Lower leg skin (tissue), 4 donors: ENCODE data around the gene PAQR4. TPM values are rescaled to one million over a fixed set of nuclear protein-coding genes. Genes with fewer than 3 reads are reported as not detected.
"Not testable (repeated sequence)": the region's sequence is repeated elsewhere in the genome, so short reads cannot be mapped to it uniquely, and the experiment has no call there.

ENCODE experiments used
- DNase-seq, 2 donors: peaks; one replicate each; pipeline ENCODE4 v3.0.0-alpha.2; 2019; ENCODE audit warnings: low spot score in 2 of 2
- H3K4me3 ChIP-seq: fragments of 200-600 bp; sonication (generic); 2 replicates; pipeline ENCODE4 v1.5.1; 2017; ENCODE audit warnings: mild to moderate bottlenecking, low read depth; ENCODE audit not compliant: poor library complexity, severe bottlenecking
- POLR2A ChIP-seq, 2 donors: fragments of 450-650 bp; IDR thresholded peaks; one replicate each; pipeline ENCODE4 v1.6.1; 2016 to 2017; ENCODE audit warnings: antibody characterized with exemption in 2 of 2, mild to moderate bottlenecking in 1 of 2, moderate library complexity in 1 of 2
- WGBS, 2 donors: methylation state at CpG; one replicate each; pipeline ENCODE4 v1.1.5; 2018; 5-methylcytosine and 5-hydroxymethylcytosine counted together
- intact Hi-C: fragments of 100-400 bp; cut with DNase I; formaldehyde crosslinking; loops from one replicate; pipeline ENCODE4 v1.15.0; 2023; ENCODE audit warnings: low total_unique reads
- total RNA-seq, 4 donors: library from RNA; depleted of rRNA; stranded (reverse); fragments of >200 nt; gene quantifications; one replicate each; pipeline ENCODE4 v1.1.0, GENCODE V29; 2016
- TF ChIP-seq, protein P1 (sequence below), 3 donors: fragments of 450-650 bp; IDR thresholded peaks; one replicate each; pipeline ENCODE4 v1.5.1; 2016; ENCODE audit warnings: antibody characterized with exemption in 3 of 3, mild to moderate bottlenecking in 3 of 3, moderate library complexity in 2 of 3

Gene PAQR4
- total RNA-seq, 4 donors from 2014 or later: 6.2 to 17.9 (median 10.6) TPM

DNA sequence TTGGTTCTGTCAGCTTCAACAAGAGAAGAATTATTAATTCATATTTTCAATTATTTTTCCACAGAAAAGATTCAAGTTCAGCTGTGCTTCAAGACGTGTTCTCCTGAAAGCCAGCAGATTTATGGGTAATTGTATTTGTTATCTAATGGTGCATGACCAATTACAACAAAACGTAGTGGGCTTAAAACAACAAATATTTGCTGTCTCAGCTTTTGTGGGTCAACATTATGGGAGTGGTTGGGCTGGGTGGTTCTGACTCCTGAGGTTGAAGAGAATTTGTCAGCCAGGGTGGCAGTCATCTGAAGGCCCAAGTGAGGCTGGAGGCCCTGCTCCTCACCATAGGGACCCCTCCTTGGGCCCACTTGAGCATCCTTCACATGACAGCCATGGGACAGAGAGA lies 29.2 kb upstream of the PAQR4 start:
- H3K4me3 ChIP-seq: no peak overlapping the region
- 83 to 85% methylated on average over 2 of the region's 2 CpGs for WGBS, 2 donors
- no peak for DNase-seq
- intact Hi-C loops: no loop called here
- TF ChIP-seq, protein P1, sequence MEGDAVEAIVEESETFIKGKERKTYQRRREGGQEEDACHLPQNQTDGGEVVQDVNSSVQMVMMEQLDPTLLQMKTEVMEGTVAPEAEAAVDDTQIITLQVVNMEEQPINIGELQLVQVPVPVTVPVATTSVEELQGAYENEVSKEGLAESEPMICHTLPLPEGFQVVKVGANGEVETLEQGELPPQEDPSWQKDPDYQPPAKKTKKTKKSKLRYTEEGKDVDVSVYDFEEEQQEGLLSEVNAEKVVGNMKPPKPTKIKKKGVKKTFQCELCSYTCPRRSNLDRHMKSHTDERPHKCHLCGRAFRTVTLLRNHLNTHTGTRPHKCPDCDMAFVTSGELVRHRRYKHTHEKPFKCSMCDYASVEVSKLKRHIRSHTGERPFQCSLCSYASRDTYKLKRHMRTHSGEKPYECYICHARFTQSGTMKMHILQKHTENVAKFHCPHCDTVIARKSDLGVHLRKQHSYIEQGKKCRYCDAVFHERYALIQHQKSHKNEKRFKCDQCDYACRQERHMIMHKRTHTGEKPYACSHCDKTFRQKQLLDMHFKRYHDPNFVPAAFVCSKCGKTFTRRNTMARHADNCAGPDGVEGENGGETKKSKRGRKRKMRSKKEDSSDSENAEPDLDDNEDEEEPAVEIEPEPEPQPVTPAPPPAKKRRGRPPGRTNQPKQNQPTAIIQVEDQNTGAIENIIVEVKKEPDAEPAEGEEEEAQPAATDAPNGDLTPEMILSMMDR (IDR thresholded peaks at IDR 0.05): no peak
- TF ChIP-seq POLR2A (IDR thresholded peaks at IDR 0.05): no peak

DNA sequence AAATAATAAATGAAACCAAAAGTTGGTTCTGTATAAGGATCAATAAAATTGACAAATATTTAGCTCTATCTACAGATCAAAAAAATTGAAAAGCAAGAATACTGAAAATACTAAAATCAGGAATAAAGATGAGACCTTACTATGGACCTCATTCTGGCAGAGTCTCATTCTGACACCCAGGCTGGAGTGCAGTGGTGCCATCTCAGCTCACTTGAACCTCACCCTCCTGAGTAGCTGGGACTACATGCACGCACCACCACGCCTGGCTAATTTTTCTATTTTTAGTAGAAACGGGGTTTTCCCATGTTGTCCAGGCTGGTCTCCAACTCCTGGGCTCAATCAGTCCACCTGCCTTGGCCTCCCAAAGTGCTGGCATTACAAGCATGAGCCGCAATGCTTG lies 27.1 kb upstream of the PAQR4 start:
- DNase-seq: no peak
- H3K4me3 ChIP-seq: no peak overlapping the region
- TF ChIP-seq POLR2A (IDR thresholded peaks at IDR 0.05): no peak
- TF ChIP-seq, protein P1 (IDR thresholded peaks at IDR 0.05): no peak
- intact Hi-C loops: no loop called here
- 62 to 65% methylated on average over 4 of the region's 4 CpGs for WGBS, 2 donors

GRCh38 chr16:2943716-2944115 lies 25.4 kb upstream of the PAQR4 start:
- 77 to 90% methylated on average over 11 to 12 of the region's 12 CpGs for WGBS, 2 donors
- intact Hi-C loops, H3K4me3 ChIP-seq, DNase-seq: not testable (repeated sequence)

DNA sequence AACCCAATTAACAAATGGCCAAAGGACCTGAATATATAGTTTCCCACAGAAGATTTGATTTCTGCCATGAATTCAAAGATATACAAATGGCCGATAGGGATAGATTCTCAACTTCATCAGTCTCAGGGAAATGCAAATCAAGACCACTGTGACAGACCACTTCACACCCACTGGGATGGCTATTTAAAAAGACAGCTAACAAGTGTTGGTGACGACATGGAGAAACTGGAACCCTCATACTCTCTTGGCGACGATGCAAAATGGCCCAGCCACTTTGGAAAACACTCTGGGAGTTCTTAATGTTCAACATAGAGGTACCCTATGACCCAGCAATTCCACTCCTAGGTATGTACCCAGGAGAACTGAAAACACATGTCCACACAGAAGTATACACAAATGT lies 22.5 kb upstream of the PAQR4 start:
- TF ChIP-seq POLR2A (IDR thresholded peaks at IDR 0.05): no peak
- TF ChIP-seq, protein P1 (IDR thresholded peaks at IDR 0.05): no peak
- no peak for DNase-seq
- intact Hi-C loops: no loop called here
- H3K4me3 ChIP-seq: no peak overlapping the region
- 95 to 97% methylated on average over 4 of the region's 4 CpGs for WGBS, 2 donors

DNA sequence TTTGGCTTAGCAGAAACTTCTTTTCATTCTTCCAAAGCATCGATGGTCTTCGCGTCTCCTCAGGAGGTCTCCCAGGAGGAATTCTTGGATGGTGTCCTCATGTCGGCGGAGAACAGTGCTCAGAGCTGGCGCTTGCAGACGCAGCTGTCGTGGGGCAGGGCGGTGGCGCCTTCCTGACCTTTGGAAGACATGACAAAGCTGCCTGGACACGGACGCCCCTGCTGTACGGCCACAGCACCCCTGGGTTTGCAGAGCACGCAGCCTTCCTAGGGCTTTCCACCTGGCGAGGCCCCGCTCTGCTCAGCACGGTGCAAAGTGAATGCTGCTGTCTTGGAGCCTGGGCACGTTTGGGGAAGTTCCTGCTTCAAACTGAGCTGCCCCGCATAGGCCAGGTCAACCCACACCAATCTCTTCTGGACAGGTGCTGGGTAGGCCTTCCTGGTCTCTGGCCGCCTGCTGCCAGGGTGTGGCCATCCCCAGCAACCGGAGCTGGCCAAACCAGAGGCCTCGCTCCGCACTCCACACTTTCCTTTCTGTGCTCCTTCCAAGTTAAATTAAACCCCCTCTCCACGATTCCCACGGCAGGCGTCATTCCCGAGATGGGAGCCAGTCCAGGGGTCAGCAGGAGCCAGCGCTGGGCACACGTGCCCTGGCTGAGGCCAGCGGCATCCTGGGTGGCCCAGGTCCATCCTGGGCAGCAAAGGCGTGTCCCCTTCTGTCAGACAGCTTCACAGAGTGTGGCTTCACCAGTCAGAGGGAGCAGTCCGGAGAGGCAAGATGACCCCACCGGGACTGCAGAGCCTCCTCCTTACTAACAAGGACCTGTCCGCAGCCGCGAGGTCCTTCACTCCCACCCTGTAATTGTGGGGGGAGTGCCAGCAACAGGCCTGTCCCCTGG lies 20.1 kb upstream of the PAQR4 start:
- TF ChIP-seq POLR2A (IDR thresholded peaks at IDR 0.05): no peak
- WGBS, 2 donors: 83 to 87% methylated on average over 31 to 36 of the region's 36 CpGs
- intact Hi-C loops: no loop called here
- no peak for DNase-seq
- H3K4me3 ChIP-seq: no peak overlapping the region

DNA sequence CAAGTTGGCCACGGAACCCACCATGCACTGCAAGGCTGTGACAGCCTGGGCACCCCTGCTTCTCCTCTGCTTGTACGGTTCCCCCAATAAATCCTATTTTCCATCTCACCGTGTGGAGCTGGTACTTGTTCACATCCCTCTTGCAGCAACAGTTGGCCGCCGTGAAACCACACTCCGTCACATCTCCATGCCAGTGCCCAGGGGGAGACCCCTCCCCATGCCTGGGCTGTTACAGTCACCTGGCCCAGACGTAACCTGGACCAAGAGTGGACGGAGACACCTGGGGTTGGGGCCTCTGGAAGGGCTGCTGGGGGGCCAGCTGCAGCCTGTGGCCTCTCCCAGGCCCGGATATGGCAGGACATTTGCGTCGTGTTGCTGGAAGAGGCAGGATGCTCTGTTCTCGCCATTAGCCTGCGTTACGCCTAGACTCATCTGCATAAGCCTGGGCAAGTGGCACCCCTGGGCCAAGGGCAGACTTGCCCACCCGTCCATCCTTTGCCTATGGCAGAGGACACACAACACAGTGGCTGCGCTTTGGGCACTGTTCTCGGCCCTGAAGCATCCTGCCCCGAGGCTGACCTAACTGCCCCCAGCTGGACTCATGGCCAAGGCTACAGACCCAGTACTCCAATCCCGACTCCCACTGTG lies 19.3 kb upstream of the PAQR4 start:
- no peak for DNase-seq
- H3K4me3 ChIP-seq: no peak overlapping the region
- WGBS, 2 donors: 84 to 91% methylated on average over 17 to 19 of the region's 19 CpGs
- intact Hi-C loops: no loop called here
- no peak for TF ChIP-seq POLR2A (IDR thresholded peaks at IDR 0.05)
- TF ChIP-seq, protein P1 (IDR thresholded peaks at IDR 0.05): no peak
